GM18873 (cell line): ENCODE measurements around the gene ASXL1.
"Not testable (repeated sequence)": the region's sequence is repeated elsewhere in the genome, so short reads cannot be mapped to it uniquely, and the experiment has no call there.

ENCODE experiments used
- ATAC-seq: cut with Tn5 transposase; IDR thresholded peaks from one replicate; pipeline ENCODE4 v1.9.1; 2021; ENCODE audit warnings: mild to moderate bottlenecking, moderate library complexity, moderate number of reproducible peaks; ENCODE audit not compliant: unreplicated experiment, low FRiP score

ASXL1 gene

GRCh38 chr20:32397567-32398084, 39.5 kb downstream of the ASXL1 start:
- ATAC-seq = no peak

DNA sequence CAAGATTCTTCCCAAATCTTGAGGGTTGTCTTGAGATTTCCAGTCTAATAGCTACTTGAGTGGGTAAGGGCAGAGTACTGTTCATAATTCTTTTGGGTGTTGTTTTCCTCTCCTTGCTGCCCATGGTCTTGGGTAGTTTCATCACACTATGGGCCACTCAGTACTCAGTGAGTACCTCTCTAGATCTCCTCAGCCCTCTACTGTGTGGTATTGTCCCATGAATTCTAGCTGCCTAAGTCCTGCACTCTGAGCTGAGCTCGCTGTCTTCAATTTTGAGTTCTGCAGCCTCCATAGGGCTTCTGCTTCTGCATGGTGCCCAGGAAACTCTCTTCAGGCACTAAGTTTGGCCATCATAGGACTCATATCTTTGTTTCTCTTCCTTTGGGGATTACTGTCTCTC, 42.3 kb downstream of the ASXL1 start:
- ATAC-seq = no peak

GRCh38 chr20:32404017-32404416, 45.9 kb downstream of the ASXL1 start:
- no peak for ATAC-seq

- ATAC-seq = no peak
Measured at GRCh38 chr20:32406701-32407100, 48.6 kb downstream of the ASXL1 start.

- not testable (repeated sequence) for ATAC-seq
Measured at GRCh38 chr20:32407131-32407750, 49.1 kb downstream of the ASXL1 start.

DNA sequence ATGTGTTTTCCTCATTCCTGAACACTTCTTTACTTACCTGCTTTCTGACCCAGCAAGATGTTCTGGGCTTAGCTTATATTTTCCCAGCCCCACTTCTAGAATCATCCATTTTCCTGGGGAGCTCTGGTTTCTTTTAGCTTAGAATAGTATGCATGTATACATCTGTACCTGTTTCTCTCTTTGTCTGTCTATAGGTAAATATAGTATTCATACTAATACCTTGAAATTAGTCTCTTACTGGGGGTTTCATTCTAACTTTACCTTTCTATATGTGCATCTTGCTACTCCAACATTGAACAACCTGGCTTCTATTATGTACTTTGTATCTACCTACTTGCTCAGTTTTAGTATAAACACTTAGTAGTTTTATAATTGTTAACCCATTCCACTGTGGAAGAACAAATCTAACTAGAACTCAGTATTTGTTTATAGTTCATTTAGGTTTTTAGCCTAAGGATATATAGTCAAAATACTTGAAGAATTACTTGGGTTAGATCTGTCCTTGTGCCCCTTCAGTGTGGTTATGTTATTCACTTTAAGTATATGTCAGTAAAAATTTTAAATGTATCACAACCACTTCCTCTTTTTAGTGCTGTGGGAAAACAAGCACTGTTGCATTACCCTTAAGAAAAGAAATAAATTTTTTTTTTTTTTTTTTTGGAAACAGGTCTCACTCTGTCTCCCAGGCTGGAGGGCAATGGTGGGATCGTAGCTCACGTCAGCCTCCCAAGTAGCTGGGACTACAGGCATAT, 54.0 kb downstream of the ASXL1 start:
- no peak for ATAC-seq

DNA sequence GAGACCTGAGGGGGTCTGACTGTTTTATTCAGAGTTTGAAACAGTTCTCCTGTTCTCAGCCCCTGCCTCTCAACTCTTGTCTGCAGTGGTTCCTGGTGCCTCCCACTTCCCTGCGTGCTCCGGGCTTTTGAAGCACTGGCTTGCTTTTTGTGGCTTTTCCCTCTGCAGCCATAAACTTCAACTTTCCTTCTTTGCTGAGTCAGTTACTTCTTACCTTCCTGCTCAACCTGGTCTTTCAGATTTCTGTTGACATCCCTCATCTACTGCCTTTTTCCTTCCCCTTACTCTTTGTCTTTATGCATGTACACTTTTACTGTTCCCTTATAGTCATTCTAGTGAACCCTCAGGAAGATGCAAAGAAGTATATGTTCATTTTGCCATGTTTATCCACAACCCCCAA, 57.4 kb downstream of the ASXL1 start:
- ATAC-seq = no peak

GRCh38 chr20:32416206-32416605, 58.1 kb downstream of the ASXL1 start:
- no peak for ATAC-seq

- ATAC-seq = no peak
Measured at GRCh38 chr20:32418376-32418775, 60.2 kb downstream of the ASXL1 start.

DNA sequence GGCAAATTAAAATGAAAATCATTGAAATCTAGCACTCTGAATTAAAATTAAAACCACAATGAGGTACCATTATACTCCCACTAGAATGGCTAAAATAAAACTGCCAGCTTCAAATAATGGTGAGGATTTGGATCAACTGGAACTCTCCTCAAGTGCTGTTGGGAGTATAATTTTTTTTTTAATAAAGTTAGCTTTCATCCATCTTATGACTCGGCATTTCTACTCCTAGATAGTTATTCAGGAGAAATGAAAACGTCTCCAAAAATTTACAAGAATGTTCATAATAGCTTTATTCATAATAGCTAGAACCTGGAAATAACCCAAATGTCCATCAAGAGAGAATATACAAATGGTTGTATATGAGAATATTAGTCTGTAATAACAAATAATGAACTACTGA, 63.2 kb downstream of the ASXL1 start:
- ATAC-seq = no peak

DNA sequence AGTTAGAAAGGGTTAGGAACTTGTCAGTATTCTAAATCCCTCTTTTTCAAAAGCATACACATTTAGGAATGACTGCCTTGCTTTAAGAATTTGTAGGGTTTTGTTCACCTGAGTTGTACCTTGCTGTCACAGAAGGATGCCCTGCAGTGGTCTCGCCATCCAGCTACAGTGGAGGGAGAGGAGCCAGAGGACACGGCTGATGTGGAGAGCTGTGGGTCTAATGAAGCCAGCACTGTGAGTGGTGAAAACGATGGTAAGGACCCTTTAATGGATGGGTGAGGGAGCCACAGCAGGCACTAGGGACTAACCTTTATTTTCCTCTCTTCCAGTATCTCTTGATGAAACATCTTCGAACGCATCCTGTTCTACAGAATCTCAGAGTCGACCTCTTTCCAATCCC, 69.9 kb downstream of the ASXL1 start:
- ATAC-seq = no peak

DNA sequence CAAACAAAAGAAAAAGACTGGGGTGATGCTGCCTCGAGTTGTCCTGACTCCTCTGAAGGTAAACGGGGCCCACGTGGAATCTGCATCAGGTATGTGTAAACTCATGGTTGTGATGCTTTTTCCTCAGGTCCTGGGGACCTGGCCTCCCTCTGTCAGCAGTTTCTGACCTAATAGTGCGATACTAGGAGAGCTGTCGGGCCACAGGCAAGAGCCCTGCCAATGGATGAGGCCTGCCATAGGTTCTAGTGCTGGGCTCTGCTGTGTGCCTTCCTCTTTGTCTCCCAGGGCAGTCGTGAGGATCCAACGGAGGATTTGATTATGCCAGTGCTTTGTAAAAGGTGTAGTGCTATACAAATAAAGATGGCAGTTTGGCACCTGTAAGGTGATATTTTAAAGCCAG, 71.2 kb downstream of the ASXL1 start:
- no peak for ATAC-seq

- ATAC-seq = no peak
Measured at GRCh38 chr20:32429745-32430360, 71.7 kb downstream of the ASXL1 start.

DNA sequence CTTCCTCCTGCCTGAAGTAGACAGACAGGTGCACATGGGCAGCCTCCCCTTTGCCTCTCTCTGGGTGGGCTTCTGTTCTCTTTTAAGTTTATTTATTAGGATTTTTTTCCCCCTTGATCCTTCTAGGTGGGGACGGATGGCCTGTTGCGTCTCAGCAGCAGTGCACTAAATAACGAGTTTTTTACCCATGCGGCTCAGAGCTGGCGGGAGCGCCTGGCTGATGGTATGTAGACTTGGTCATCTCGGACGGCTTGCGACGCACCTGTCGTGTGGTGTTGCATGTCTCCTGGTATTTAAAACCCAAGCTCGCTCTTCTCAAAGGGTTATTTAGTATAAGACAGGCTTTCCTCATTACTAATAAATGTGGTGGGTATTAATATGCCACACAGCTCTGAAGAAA, 73.3 kb downstream of the ASXL1 start:
- no peak for ATAC-seq

GRCh38 chr20:32432277-32432676, 74.1 kb downstream of the ASXL1 start:
- ATAC-seq = no peak

DNA sequence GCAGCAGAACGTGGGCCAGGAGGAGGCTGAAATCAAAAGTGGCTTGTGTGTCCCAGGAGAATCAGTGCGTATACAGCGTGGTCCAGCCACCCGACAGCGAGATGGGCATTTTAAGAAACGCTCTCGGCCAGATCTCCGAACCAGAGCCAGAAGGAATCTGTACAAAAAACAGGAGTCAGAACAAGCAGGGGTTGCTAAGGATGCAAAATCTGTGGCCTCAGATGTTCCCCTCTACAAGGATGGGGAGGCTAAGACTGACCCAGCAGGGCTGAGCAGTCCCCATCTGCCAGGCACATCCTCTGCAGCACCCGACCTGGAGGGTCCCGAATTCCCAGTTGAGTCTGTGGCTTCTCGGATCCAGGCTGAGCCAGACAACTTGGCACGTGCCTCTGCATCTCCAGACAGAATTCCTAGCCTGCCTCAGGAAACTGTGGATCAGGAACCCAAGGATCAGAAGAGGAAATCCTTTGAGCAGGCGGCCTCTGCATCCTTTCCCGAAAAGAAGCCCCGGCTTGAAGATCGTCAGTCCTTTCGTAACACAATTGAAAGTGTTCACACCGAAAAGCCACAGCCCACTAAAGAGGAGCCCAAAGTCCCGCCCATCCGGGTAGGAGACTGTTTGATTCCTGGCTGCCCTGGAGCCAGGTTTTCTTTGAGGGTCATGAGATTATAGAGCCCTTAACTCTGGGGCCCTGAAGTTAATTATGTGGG, 75.3 kb downstream of the ASXL1 start:
- ATAC-seq = no peak

DNA sequence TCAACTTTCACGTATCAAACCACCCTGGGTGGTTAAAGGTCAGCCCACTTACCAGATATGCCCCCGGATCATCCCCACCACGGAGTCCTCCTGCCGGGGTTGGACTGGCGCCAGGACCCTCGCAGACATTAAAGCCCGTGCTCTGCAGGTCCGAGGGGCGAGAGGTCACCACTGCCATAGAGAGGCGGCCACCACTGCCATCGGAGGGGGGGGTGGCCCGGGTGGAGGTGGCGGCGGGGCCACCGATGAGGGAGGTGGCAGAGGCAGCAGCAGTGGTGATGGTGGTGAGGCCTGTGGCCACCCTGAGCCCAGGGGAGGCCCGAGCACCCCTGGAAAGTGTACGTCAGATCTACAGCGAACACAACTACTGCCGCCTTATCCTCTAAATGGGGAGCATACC, 76.3 kb downstream of the ASXL1 start:
- no peak for ATAC-seq

DNA sequence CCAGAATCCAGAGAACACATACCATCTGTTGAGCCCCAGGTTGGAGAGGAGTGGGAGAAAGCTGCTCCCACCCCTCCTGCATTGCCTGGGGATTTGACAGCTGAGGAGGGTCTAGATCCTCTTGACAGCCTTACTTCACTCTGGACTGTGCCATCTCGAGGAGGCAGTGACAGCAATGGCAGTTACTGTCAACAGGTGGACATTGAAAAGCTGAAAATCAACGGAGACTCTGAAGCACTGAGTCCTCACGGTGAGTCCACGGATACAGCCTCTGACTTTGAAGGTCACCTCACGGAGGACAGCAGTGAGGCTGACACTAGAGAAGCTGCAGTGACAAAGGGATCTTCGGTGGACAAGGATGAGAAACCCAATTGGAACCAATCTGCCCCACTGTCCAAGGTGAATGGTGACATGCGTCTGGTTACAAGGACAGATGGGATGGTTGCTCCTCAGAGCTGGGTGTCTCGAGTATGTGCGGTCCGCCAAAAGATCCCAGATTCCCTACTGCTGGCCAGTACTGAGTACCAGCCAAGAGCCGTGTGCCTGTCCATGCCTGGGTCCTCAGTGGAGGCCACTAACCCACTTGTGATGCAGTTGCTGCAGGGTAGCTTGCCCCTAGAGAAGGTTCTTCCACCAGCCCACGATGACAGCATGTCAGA, 77.4 kb downstream of the ASXL1 start:
- ATAC-seq = no peak

- no peak for ATAC-seq
Measured at GRCh38 chr20:32436142-32436861, 78.2 kb downstream of the ASXL1 start.

DNA sequence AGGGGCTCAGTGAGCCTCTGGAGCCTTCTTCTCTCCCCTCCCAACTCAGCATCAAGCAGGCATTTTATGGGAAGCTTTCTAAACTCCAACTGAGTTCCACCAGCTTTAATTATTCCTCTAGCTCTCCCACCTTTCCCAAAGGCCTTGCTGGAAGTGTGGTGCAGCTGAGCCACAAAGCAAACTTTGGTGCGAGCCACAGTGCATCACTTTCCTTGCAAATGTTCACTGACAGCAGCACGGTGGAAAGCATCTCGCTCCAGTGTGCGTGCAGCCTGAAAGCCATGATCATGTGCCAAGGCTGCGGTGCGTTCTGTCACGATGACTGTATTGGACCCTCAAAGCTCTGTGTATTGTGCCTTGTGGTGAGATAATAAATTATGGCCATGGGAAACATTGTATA, 78.8 kb downstream of the ASXL1 start:
- no peak for ATAC-seq
